CD4-positive, CD25-positive, alpha-beta regulatory T cell (primary cell): Measurements from ENCODE around the gene KIF3A. TPM values are rescaled to one million over a fixed set of nuclear protein-coding genes. Genes with fewer than 3 reads are reported as not detected.

Experiments used
- ATAC-seq, 2 donors: fragments of 150-1000 bp; cut with Tn5 transposase; one replicate each; pipeline ENCODE4 v1.10.0; 2021; ENCODE audit warnings: low read depth in 2 of 2, moderate number of reproducible peaks in 2 of 2, moderate library complexity in 1 of 2
- DNase-seq, 3 donors: peaks; one replicate each; pipeline versions ENCODE4 v3.0.0 to v3.0.0-alpha.2; 2012 to 2022; ENCODE audit warnings: mixed read lengths in 1 of 3
- H3K27ac ChIP-seq: one replicate; pipeline ENCODE4 v1.7.0; 2013; ENCODE audit warnings: mild to moderate bottlenecking, low read length; ENCODE audit not compliant: insufficient read depth, poor library complexity, severe bottlenecking
- H3K27me3 ChIP-seq: one replicate; pipeline ENCODE4 v1.7.0; 2013; ENCODE audit warnings: low read length; ENCODE audit not compliant: control insufficient read depth, insufficient read depth
- H3K36me3 ChIP-seq: one replicate; pipeline ENCODE4 v1.7.0; 2013; ENCODE audit warnings: mild to moderate bottlenecking, low read length, moderate library complexity; ENCODE audit not compliant: control insufficient read depth, insufficient read depth
- H3K4me1 ChIP-seq: 2 replicates; pipeline ENCODE4 v1.7.0; 2013; ENCODE audit warnings: mild to moderate bottlenecking, low read length; ENCODE audit not compliant: insufficient read depth, control insufficient read depth, poor library complexity, severe bottlenecking
- H3K4me3 ChIP-seq: one replicate; pipeline ENCODE4 v1.7.0; 2013; ENCODE audit warnings: low read depth, mild to moderate bottlenecking, low read length, moderate library complexity
- H3K9me3 ChIP-seq, 2 experiments: 1 replicate in 1 of 2; 2 replicates in 1 of 2; pipeline ENCODE4 v1.7.0; 2013; ENCODE audit warnings: low read length in 2 of 2, mild to moderate bottlenecking in 1 of 2, moderate library complexity in 1 of 2; ENCODE audit not compliant: control insufficient read depth in 2 of 2
- H3K27ac Mint-ChIP-seq, 3 donors: one replicate each; pipeline ENCODE4 v1.8.0; 2020 to 2022; ENCODE audit warnings: mild to moderate bottlenecking in 3 of 3, mixed read lengths in 3 of 3, moderate library complexity in 2 of 3
- H3K27me3 Mint-ChIP-seq: one replicate; pipeline ENCODE4 v1.8.0; 2022; ENCODE audit warnings: mild to moderate bottlenecking, mixed read lengths
- H3K36me3 Mint-ChIP-seq: one replicate; pipeline ENCODE4 v1.8.0; 2020; ENCODE audit warnings: mixed read lengths
- H3K4me1 Mint-ChIP-seq, 4 donors: one replicate each; pipeline ENCODE4 v1.8.0; 2020 to 2022; ENCODE audit warnings: mixed read lengths in 4 of 4, mild to moderate bottlenecking in 1 of 4
- H3K4me3 Mint-ChIP-seq, 4 donors: one replicate each; pipeline ENCODE4 v1.8.0; 2020 to 2022; ENCODE audit warnings: mild to moderate bottlenecking in 4 of 4, mixed read lengths in 4 of 4, moderate library complexity in 3 of 4
- H3K9me3 Mint-ChIP-seq, 7 donors: one replicate each; pipeline ENCODE4 v1.8.0; 2020 to 2022; ENCODE audit warnings: mixed read lengths in 7 of 7, mild to moderate bottlenecking in 3 of 7, moderate library complexity in 2 of 7
- polyA plus RNA-seq, 4 donors: library from polyadenylated mRNA; unstranded; fragments of 300-500 nt; fragmentation: Illumina TruSeq; gene quantifications; one replicate each; pipeline ENCODE4 v1.2.3, GENCODE V29; 2021
- total RNA-seq: library from RNA; stranded (reverse); gene quantifications from one replicate; pipeline ENCODE4 v1.2.3, GENCODE V29; 2022

The KIF3A gene
- total and polyA plus RNA-seq, 5 donors from 2014 or later, result 9.9 to 13.2 (median 12.5) TPM

- Mint-ChIP-seq H3K9me3 (peaks cover 0 to 1% (median 0%) of the 10 kb centered on the region in 7 donors), H3K27ac (no peak overlapping the region), H3K36me3 (peaks cover 10% of the 10 kb centered on the region), H3K4me1 (peaks cover 0 to 9% (median 2%) of the 10 kb centered on the region in 4 donors), H3K27me3 (no peaks in the 10 kb centered on the region), H3K4me3 (no peak overlapping the region)
- Histone ChIP-seq H3K4me1 (no peaks in the 10 kb centered on the region), H3K36me3 (no peaks in the 10 kb centered on the region), H3K27me3 (no peaks in the 10 kb centered on the region), H3K27ac (no peak overlapping the region), H3K9me3 (no peaks in the 10 kb centered on the region), H3K4me3 (no peak overlapping the region)
- ATAC-seq (no peak), DNase-seq (no peak)
Measured at GRCh38 chr5:132758451-132758850, 21.1 kb upstream of the KIF3A start.

GRCh38 chr5:132756542-132756941, 19.2 kb upstream of the KIF3A start:
- Histone ChIP-seq H3K4me3 (no peak overlapping the region), H3K36me3 (no peaks in the 10 kb centered on the region), H3K27ac (no peak overlapping the region), H3K27me3 (no peaks in the 10 kb centered on the region), H3K4me1 (no peaks in the 10 kb centered on the region), H3K9me3 (no peaks in the 10 kb centered on the region)
- peaks cover 4 to 9% (median 7%) of the 10 kb centered on the region in 4 donors for H3K4me1 Mint-ChIP-seq
- H3K27ac Mint-ChIP-seq, result peak overlapping the region in 1 of 3 donors; percentile 29
- H3K36me3 Mint-ChIP-seq, result peaks cover 12% of the 10 kb centered on the region
- peaks cover 0 to 1% (median 0%) of the 10 kb centered on the region in 7 donors for H3K9me3 Mint-ChIP-seq
- H3K27me3 Mint-ChIP-seq, result no peaks in the 10 kb centered on the region
- DNase-seq (no peak), ATAC-seq (no peak)
- H3K4me3 Mint-ChIP-seq, result no peak overlapping the region

GRCh38 chr5:132754947-132755346, 17.6 kb upstream of the KIF3A start:
- ATAC-seq (no peak), DNase-seq (no peak)
- Histone ChIP-seq H3K4me3 (no peak overlapping the region), H3K27me3 (no peaks in the 10 kb centered on the region), H3K4me1 (no peaks in the 10 kb centered on the region), H3K27ac (no peak overlapping the region), H3K9me3 (no peaks in the 10 kb centered on the region), H3K36me3 (no peaks in the 10 kb centered on the region)
- Mint-ChIP-seq H3K27ac (peak overlapping the region in 2 of 3 donors; percentile 16 to 85), H3K36me3 (peaks cover 18% of the 10 kb centered on the region), H3K27me3 (no peaks in the 10 kb centered on the region), H3K4me1 (peaks cover 15 to 20% (median 18%) of the 10 kb centered on the region in 4 donors), H3K9me3 (peaks cover 0 to 1% (median 0%) of the 10 kb centered on the region in 7 donors), H3K4me3 (no peak overlapping the region)

GRCh38 chr5:132754111-132754510, 16.8 kb upstream of the KIF3A start:
- H3K27ac ChIP-seq, result no peak overlapping the region
- DNase-seq, result no peak
- H3K36me3 ChIP-seq, result no peaks in the 10 kb centered on the region
- Mint-ChIP-seq H3K4me1 (peaks cover 17 to 26% (median 22%) of the 10 kb centered on the region in 4 donors), H3K36me3 (peaks cover 18% of the 10 kb centered on the region), H3K27ac (peak overlapping the region in 2 of 3 donors; percentile 27 to 76), H3K27me3 (no peaks in the 10 kb centered on the region), H3K9me3 (peaks cover 0 to 1% (median 0%) of the 10 kb centered on the region in 7 donors), H3K4me3 (no peak overlapping the region)
- H3K4me1 ChIP-seq, result no peaks in the 10 kb centered on the region
- no peak for ATAC-seq
- H3K9me3 ChIP-seq, result no peaks in the 10 kb centered on the region
- no peaks in the 10 kb centered on the region for H3K27me3 ChIP-seq
- H3K4me3 ChIP-seq, result no peak overlapping the region

- Histone ChIP-seq H3K4me3 (no peak overlapping the region), H3K9me3 (no peaks in the 10 kb centered on the region), H3K27ac (no peak overlapping the region), H3K27me3 (no peaks in the 10 kb centered on the region), H3K4me1 (no peaks in the 10 kb centered on the region), H3K36me3 (no peaks in the 10 kb centered on the region)
- ATAC-seq (no peak), DNase-seq (no peak)
- Mint-ChIP-seq H3K4me3 (no peak overlapping the region), H3K36me3 (peaks cover 18% of the 10 kb centered on the region), H3K4me1 (peaks cover 17 to 29% (median 23%) of the 10 kb centered on the region in 4 donors), H3K27me3 (no peaks in the 10 kb centered on the region), H3K9me3 (peaks cover 0 to 1% (median 0%) of the 10 kb centered on the region in 7 donors), H3K27ac (peak overlapping the region; percentile 12 to 76 (median 15))
Measured at GRCh38 chr5:132753135-132753987, 16.0 kb upstream of the KIF3A start.

GRCh38 chr5:132752581-132753125, 15.3 kb upstream of the KIF3A start:
- Mint-ChIP-seq H3K4me1 (peaks cover 14 to 31% (median 23%) of the 10 kb centered on the region in 4 donors), H3K27ac (peak overlapping the region; percentile 34 to 76 (median 76)), H3K9me3 (peaks cover 0 to 1% (median 0%) of the 10 kb centered on the region in 7 donors), H3K27me3 (no peaks in the 10 kb centered on the region), H3K4me3 (no peak overlapping the region), H3K36me3 (peaks cover 18% of the 10 kb centered on the region)
- H3K4me1 ChIP-seq, result peaks cover 3% of the 10 kb centered on the region
- H3K9me3 ChIP-seq, result no peaks in the 10 kb centered on the region
- ATAC-seq, result no peak
- no peak for DNase-seq
- H3K27me3 ChIP-seq, result no peaks in the 10 kb centered on the region
- H3K27ac ChIP-seq, result no peak overlapping the region
- no peaks in the 10 kb centered on the region for H3K36me3 ChIP-seq
- no peak overlapping the region for H3K4me3 ChIP-seq

GRCh38 chr5:132751971-132752580, 14.7 kb upstream of the KIF3A start:
- Histone ChIP-seq H3K27me3 (no peaks in the 10 kb centered on the region), H3K9me3 (no peaks in the 10 kb centered on the region), H3K4me3 (no peak overlapping the region), H3K27ac (no peak overlapping the region), H3K36me3 (no peaks in the 10 kb centered on the region), H3K4me1 (peaks cover 8% of the 10 kb centered on the region)
- ATAC-seq (no peak), DNase-seq (no peak)
- Mint-ChIP-seq H3K9me3 (peaks cover 0 to 1% (median 0%) of the 10 kb centered on the region in 7 donors), H3K27me3 (no peaks in the 10 kb centered on the region), H3K27ac (peak overlapping the region; percentile 34 to 76 (median 76)), H3K4me3 (peak overlapping the region in 1 of 4 donors; percentile 3), H3K36me3 (peaks cover 18% of the 10 kb centered on the region), H3K4me1 (peaks cover 8 to 31% (median 23%) of the 10 kb centered on the region in 4 donors)
